Dermis blood vessel endothelial cell (primary cell): Measurements from ENCODE around the gene PIPOX. TPM values are rescaled to one million over a fixed set of nuclear protein-coding genes. Genes with fewer than 3 reads are reported as not detected.

Source experiments
- DNase-seq: peaks from one replicate; pipeline ENCODE4 v3.0.0; 2010
- total RNA-seq: library from RNA; depleted of rRNA; stranded (reverse); fragments of >200 nt; gene quantifications from 2 replicates; pipeline ENCODE4 v1.2.3, GENCODE V29; 2014

The PIPOX gene
- total RNA-seq, 1 donor from 2014 or later = 3.1 TPM

GRCh38 chr17:29019475-29020181 is 23.3 kb upstream of the PIPOX start:
- DNase-seq = no peak

- DNase-seq = no peak
These were observed 22.4 kb upstream of the PIPOX start for GRCh38 chr17:29020576-29020975.

GRCh38 chr17:29021226-29021625 is 21.7 kb upstream of the PIPOX start:
- no peak for DNase-seq

GRCh38 chr17:29022074-29022473 is 20.9 kb upstream of the PIPOX start:
- no peak for DNase-seq

GRCh38 chr17:29024316-29024952 is 18.5 kb upstream of the PIPOX start:
- no peak for DNase-seq

GRCh38 chr17:29031488-29031887 is 11.5 kb upstream of the PIPOX start:
- DNase-seq = no peak

- no peak for DNase-seq
These were observed 10.7 kb upstream of the PIPOX start for GRCh38 chr17:29032013-29032856.

- DNase-seq = no peak
These were observed 10.1 kb upstream of the PIPOX start for GRCh38 chr17:29032857-29033197.

- no peak for DNase-seq
These were observed 8.4 kb upstream of the PIPOX start for GRCh38 chr17:29034510-29034909.

- DNase-seq = no peak
These were observed 6.4 kb upstream of the PIPOX start for GRCh38 chr17:29036584-29036983.

GRCh38 chr17:29037739-29038084 is 5.2 kb upstream of the PIPOX start:
- no peak for DNase-seq

GRCh38 chr17:29038085-29038795 is 4.7 kb upstream of the PIPOX start:
- DNase-seq = no peak

- DNase-seq = peak; percentile 65
These were observed 3.0 kb upstream of the PIPOX start for GRCh38 chr17:29039764-29040598.

GRCh38 chr17:29041091-29041490 is 1.9 kb upstream of the PIPOX start:
- DNase-seq = no peak

GRCh38 chr17:29041571-29041970 is 1.4 kb upstream of the PIPOX start:
- no peak for DNase-seq

GRCh38 chr17:29042026-29042678 is 789 bp upstream of the PIPOX start:
- DNase-seq = no peak

- no peak for DNase-seq
These were observed 701 bp downstream of the PIPOX start for GRCh38 chr17:29043539-29044145.

- DNase-seq = no peak
These were observed 2.1 kb downstream of the PIPOX start for GRCh38 chr17:29045026-29045425.

- DNase-seq = no peak
These were observed 3.0 kb downstream of the PIPOX start for GRCh38 chr17:29045734-29046472.

GRCh38 chr17:29046473-29046839 is 3.5 kb downstream of the PIPOX start:
- no peak for DNase-seq
